Activated T-helper 1 cell treated with anti-CD3 and anti-CD28 coated beads, Interleukin-12 subunit alpha, Interleukin-12 subunit beta, Interleukin-2, Interleukin-4 antibody, amounts not matched to agents 30 ng/mL and 10 ng/mL and 1 ng/mL, durations not matched to agents 14 hours and 24 hours and 36 hours (primary cell): ENCODE results near the gene CENPB. TPM values are rescaled to one million over a fixed set of nuclear protein-coding genes. Genes with fewer than 3 reads are reported as not detected.

Source experiments
- DNase-seq: peaks from one replicate; pipeline ENCODE4 v3.0.0; 2021; ENCODE audit warnings: low spot score
- H3K27ac Mint-ChIP-seq: one replicate; pipeline ENCODE4 v1.8.0; 2021; ENCODE audit warnings: mild to moderate bottlenecking, mixed read lengths
- H3K27me3 Mint-ChIP-seq: one replicate; pipeline ENCODE4 v1.8.0; 2022; ENCODE audit warnings: mild to moderate bottlenecking, moderate library complexity, mixed read lengths; ENCODE audit not compliant: insufficient read depth
- H3K36me3 Mint-ChIP-seq: one replicate; pipeline ENCODE4 v1.8.0; 2021; ENCODE audit warnings: low read depth, mixed read lengths
- H3K4me1 Mint-ChIP-seq: one replicate; pipeline ENCODE4 v1.8.0; 2021; ENCODE audit warnings: low read depth, mixed read lengths
- H3K4me3 Mint-ChIP-seq: one replicate; pipeline ENCODE4 v1.8.0; 2021; ENCODE audit warnings: mild to moderate bottlenecking, moderate library complexity, mixed read lengths
- H3K9me3 Mint-ChIP-seq: one replicate; pipeline ENCODE4 v1.8.0; 2021; ENCODE audit warnings: mixed read lengths
- intact Hi-C: fragments of 100-400 bp; cut with micrococcal nuclease; formaldehyde crosslinking; loops from one replicate; pipeline ENCODE4 v1.15.1; 2024
- total RNA-seq: library from RNA; stranded (reverse); gene quantifications from 2 replicates; pipeline ENCODE4 v1.2.3, GENCODE V29; 2022

Gene CENPB
- total RNA-seq, 1 donor from 2014 or later: 72.3 TPM

- Mint-ChIP-seq H3K4me3 (peak overlapping the region; percentile 87), H3K9me3 (no peaks in the 10 kb centered on the region), H3K4me1 (peaks cover 20% of the 10 kb centered on the region), H3K36me3 (no peaks in the 10 kb centered on the region), H3K27me3 (peaks cover 2% of the 10 kb centered on the region), H3K27ac (no peak overlapping the region)
- intact Hi-C loops: loop anchor here (1.0 to 5.0 kb wide), 6 partner anchors 21 to 562 kb away; partner anchors contain the start of genes AP5S1, ATRN, CDC25B and DDRGK1
- no peak for DNase-seq
Observed at GRCh38 chr20:3766422-3767109, 20.0 kb downstream of the CENPB start.

GRCh38 chr20:3765171-3765882 lies 21.2 kb downstream of the CENPB start:
- Mint-ChIP-seq H3K9me3 (no peaks in the 10 kb centered on the region), H3K27ac (no peak overlapping the region), H3K27me3 (peaks cover 2% of the 10 kb centered on the region), H3K4me3 (peak overlapping the region; percentile 5), H3K4me1 (peaks cover 20% of the 10 kb centered on the region), H3K36me3 (no peaks in the 10 kb centered on the region)
- intact Hi-C loops: loop anchor here (5.0 kb wide), 1 partner anchor 293 kb away; the partner anchor contains the start of gene ATRN
- DNase-seq: no peak

GRCh38 chr20:3764659-3765058 lies 21.9 kb downstream of the CENPB start:
- no peak for DNase-seq
- no peak overlapping the region for H3K27ac Mint-ChIP-seq
- H3K4me3 Mint-ChIP-seq: no peak overlapping the region
- intact Hi-C loops: loop anchor here (5.0 kb wide), 1 partner anchor 292 kb away; the partner anchor contains the start of gene ATRN
- peaks cover 2% of the 10 kb centered on the region for H3K27me3 Mint-ChIP-seq
- peaks cover 20% of the 10 kb centered on the region for H3K4me1 Mint-ChIP-seq
- H3K9me3 Mint-ChIP-seq: no peaks in the 10 kb centered on the region
- no peaks in the 10 kb centered on the region for H3K36me3 Mint-ChIP-seq

GRCh38 chr20:3763671-3764601 lies 22.6 kb downstream of the CENPB start:
- Mint-ChIP-seq H3K27ac (no peak overlapping the region), H3K4me3 (no peak overlapping the region), H3K36me3 (no peaks in the 10 kb centered on the region), H3K4me1 (peaks cover 17% of the 10 kb centered on the region), H3K27me3 (peaks cover 2% of the 10 kb centered on the region), H3K9me3 (no peaks in the 10 kb centered on the region)
- intact Hi-C loops: no loop called here
- DNase-seq: no peak

GRCh38 chr20:3760655-3761348 lies 25.7 kb downstream of the CENPB start:
- Mint-ChIP-seq H3K9me3 (no peaks in the 10 kb centered on the region), H3K4me1 (no peaks in the 10 kb centered on the region), H3K36me3 (peaks cover 6% of the 10 kb centered on the region), H3K4me3 (no peak overlapping the region), H3K27ac (no peak overlapping the region), H3K27me3 (no peaks in the 10 kb centered on the region)
- no peak for DNase-seq
- intact Hi-C loops: no loop called here

- Mint-ChIP-seq H3K4me3 (no peak overlapping the region), H3K9me3 (no peaks in the 10 kb centered on the region), H3K27ac (no peak overlapping the region), H3K27me3 (no peaks in the 10 kb centered on the region), H3K4me1 (no peaks in the 10 kb centered on the region), H3K36me3 (peaks cover 6% of the 10 kb centered on the region)
- intact Hi-C loops: no loop called here
- DNase-seq: no peak
Observed at GRCh38 chr20:3759884-3760283, 26.7 kb downstream of the CENPB start.

- intact Hi-C loops: no loop called here
- no peak for DNase-seq
- Mint-ChIP-seq H3K9me3 (no peaks in the 10 kb centered on the region), H3K27me3 (no peaks in the 10 kb centered on the region), H3K4me3 (no peak overlapping the region), H3K27ac (peak overlapping the region; percentile 36), H3K4me1 (no peaks in the 10 kb centered on the region), H3K36me3 (peaks cover 6% of the 10 kb centered on the region)
Observed at GRCh38 chr20:3759316-3759823, 27.2 kb downstream of the CENPB start.

GRCh38 chr20:3758566-3758965 lies 28.0 kb downstream of the CENPB start:
- no peak for DNase-seq
- intact Hi-C loops: no loop called here
- no peaks in the 10 kb centered on the region for H3K9me3 Mint-ChIP-seq
- peaks cover 6% of the 10 kb centered on the region for H3K36me3 Mint-ChIP-seq
- H3K4me3 Mint-ChIP-seq: no peak overlapping the region
- no peak overlapping the region for H3K27ac Mint-ChIP-seq
- no peaks in the 10 kb centered on the region for H3K4me1 Mint-ChIP-seq
- H3K27me3 Mint-ChIP-seq: no peaks in the 10 kb centered on the region

- Mint-ChIP-seq H3K4me3 (no peak overlapping the region), H3K27me3 (no peaks in the 10 kb centered on the region), H3K36me3 (peaks cover 6% of the 10 kb centered on the region), H3K9me3 (no peaks in the 10 kb centered on the region), H3K4me1 (peaks cover 5% of the 10 kb centered on the region), H3K27ac (no peak overlapping the region)
- intact Hi-C loops: no loop called here
- no peak for DNase-seq
Observed at GRCh38 chr20:3757268-3757667, 29.3 kb downstream of the CENPB start.

- Mint-ChIP-seq H3K9me3 (no peaks in the 10 kb centered on the region), H3K27ac (no peak overlapping the region), H3K4me3 (no peak overlapping the region), H3K36me3 (peaks cover 6% of the 10 kb centered on the region), H3K27me3 (no peaks in the 10 kb centered on the region), H3K4me1 (peaks cover 7% of the 10 kb centered on the region)
- intact Hi-C loops: no loop called here
- no peak for DNase-seq
Observed at GRCh38 chr20:3755814-3756480, 30.6 kb downstream of the CENPB start.

- peaks cover 6% of the 10 kb centered on the region for H3K36me3 Mint-ChIP-seq
- H3K9me3 Mint-ChIP-seq: no peaks in the 10 kb centered on the region
- H3K4me3 Mint-ChIP-seq: no peak overlapping the region
- no peak for DNase-seq
- intact Hi-C loops: no loop called here
- no peak overlapping the region for H3K27ac Mint-ChIP-seq
- peaks cover 7% of the 10 kb centered on the region for H3K4me1 Mint-ChIP-seq
- no peaks in the 10 kb centered on the region for H3K27me3 Mint-ChIP-seq
Observed at GRCh38 chr20:3755269-3755668, 31.3 kb downstream of the CENPB start.

GRCh38 chr20:3754276-3754630 lies 32.3 kb downstream of the CENPB start:
- Mint-ChIP-seq H3K36me3 (peaks cover 6% of the 10 kb centered on the region), H3K27me3 (no peaks in the 10 kb centered on the region), H3K9me3 (no peaks in the 10 kb centered on the region), H3K4me3 (no peak overlapping the region), H3K4me1 (peaks cover 7% of the 10 kb centered on the region), H3K27ac (no peak overlapping the region)
- DNase-seq: no peak
- intact Hi-C loops: no loop called here
